ENCODE results near the gene USP21.

USP21 gene

GRCh38 chr1:161195171-161195570 is 35.9 kb downstream of the USP21 start:
- TF ChIP-seq TAF1 (IDR thresholded peaks at IDR 0.05; ENCODE audit: borderline replicate concordance, insufficient read depth, low read length), result no peak
- no peak for TF ChIP-seq POLR2AphosphoS5 (IDR thresholded peaks at IDR 0.05; ENCODE audit: low read depth, low read length)
- no peak for TF ChIP-seq FOXP2 (optimal IDR thresholded peaks at IDR 0.05; ENCODE audit: borderline replicate concordance, extremely low read depth, extremely low read length, insufficient read depth)
- TF ChIP-seq SIN3A (IDR thresholded peaks at IDR 0.05; ENCODE audit: borderline replicate concordance, insufficient read depth, low read length), result no peak
- TF ChIP-seq REST (IDR thresholded peaks at IDR 0.05; ENCODE audit: insufficient read depth in 1 of 2, low read depth in 2 of 2, low read length in 2 of 2), result no peak

- TF ChIP-seq POLR2AphosphoS5 (IDR thresholded peaks at IDR 0.05; ENCODE audit: low read depth, low read length), result no peak
- no peak for TF ChIP-seq FOXP2 (optimal IDR thresholded peaks at IDR 0.05; ENCODE audit: borderline replicate concordance, extremely low read depth, extremely low read length, insufficient read depth)
- no peak for TF ChIP-seq REST (IDR thresholded peaks at IDR 0.05; ENCODE audit: insufficient read depth in 1 of 2, low read depth in 2 of 2, low read length in 2 of 2)
- TF ChIP-seq TAF1 (IDR thresholded peaks at IDR 0.05; ENCODE audit: borderline replicate concordance, insufficient read depth, low read length), result no peak
Measured at GRCh38 chr1:161196111-161196510, 36.8 kb downstream of the USP21 start.

- no peak for TF ChIP-seq SIN3A (IDR thresholded peaks at IDR 0.05; ENCODE audit: borderline replicate concordance, insufficient read depth, low read length)
- TF ChIP-seq POLR2AphosphoS5 (IDR thresholded peaks at IDR 0.05; ENCODE audit: low read depth, low read length), result no peak; the same call in 1 of the 2 replicates
Measured at GRCh38 chr1:161196521-161197451, 37.5 kb downstream of the USP21 start.

- TF ChIP-seq POLR2AphosphoS5 (IDR thresholded peaks at IDR 0.05; ENCODE audit: low read depth, low read length) (no peak), REST (IDR thresholded peaks at IDR 0.05; ENCODE audit: insufficient read depth in 1 of 2, low read depth in 2 of 2, low read length in 2 of 2) (no peak), SIN3A (IDR thresholded peaks at IDR 0.05; ENCODE audit: borderline replicate concordance, insufficient read depth, low read length) (no peak), TAF1 (IDR thresholded peaks at IDR 0.05; ENCODE audit: borderline replicate concordance, insufficient read depth, low read length) (no peak), FOXP2 (optimal IDR thresholded peaks at IDR 0.05; ENCODE audit: borderline replicate concordance, extremely low read depth, extremely low read length, insufficient read depth) (no peak)
Measured at GRCh38 chr1:161197560-161198193, 38.4 kb downstream of the USP21 start.

- TF ChIP-seq POLR2AphosphoS5 (IDR thresholded peaks at IDR 0.05; ENCODE audit: low read depth, low read length) (peak; percentile 77), REST (IDR thresholded peaks at IDR 0.05; ENCODE audit: insufficient read depth in 1 of 2, low read depth in 2 of 2, low read length in 2 of 2) (peak in 1 of 2 experiments; percentile 55; a peak in 1 of 4 replicates), TAF1 (IDR thresholded peaks at IDR 0.05; ENCODE audit: borderline replicate concordance, insufficient read depth, low read length) (peak; percentile 40; the same call in 1 of the 2 replicates), FOXP2 (optimal IDR thresholded peaks at IDR 0.05; ENCODE audit: borderline replicate concordance, extremely low read depth, extremely low read length, insufficient read depth) (no peak)
Measured at GRCh38 chr1:161198194-161198896, 39.0 kb downstream of the USP21 start.

Data from PFSK-1 (cell line).